Activated T-cell treated with anti-CD3 and anti-CD28 coated beads for 4 hours (primary cell): ENCODE measurements around the gene TET3.

Experiments used
- DNase-seq: peaks from one replicate; pipeline ENCODE4 v3.0.0-alpha.2; 2020

Gene TET3

DNA sequence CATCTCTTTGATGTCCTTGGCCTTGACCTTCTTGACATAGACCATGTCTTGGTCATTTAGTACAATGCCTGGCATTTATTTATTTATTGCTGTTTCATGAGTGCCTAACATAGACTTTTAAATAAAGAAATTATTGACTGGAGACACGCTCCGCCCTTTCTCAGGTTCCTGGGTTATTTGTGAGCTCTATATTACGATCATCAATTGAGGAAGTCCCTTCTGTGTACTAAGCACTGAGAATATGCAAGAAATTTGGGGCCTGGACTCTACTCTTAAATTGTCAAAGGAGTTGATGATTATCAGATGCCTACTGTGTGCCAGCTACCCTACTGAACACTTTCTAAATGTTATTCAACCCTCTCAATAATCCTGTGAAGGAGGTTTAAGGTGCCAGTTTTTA is 19.7 kb upstream of the TET3 start:
- DNase-seq = no peak

- DNase-seq = no peak
Observed at GRCh38 chr2:73968357-73968937, 16.3 kb upstream of the TET3 start.

DNA sequence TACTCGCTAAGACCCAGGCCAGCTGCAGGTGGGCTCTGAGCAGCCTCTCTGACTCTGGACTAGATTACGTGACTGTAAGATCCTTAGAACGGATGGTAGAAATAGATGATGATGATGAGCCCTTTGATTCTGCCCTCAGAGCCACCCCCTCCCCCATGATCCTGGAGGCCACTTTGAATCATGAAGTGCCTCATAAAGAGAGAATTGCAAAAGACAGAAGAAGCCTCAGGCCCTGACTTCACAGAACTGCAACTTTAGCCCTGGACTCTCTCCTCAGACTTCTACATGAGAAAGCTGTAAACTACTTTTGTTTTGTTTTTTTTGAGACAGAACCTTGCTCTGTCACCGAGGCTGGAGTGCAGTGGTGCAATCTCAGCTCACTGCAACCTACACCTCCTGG is 15.4 kb upstream of the TET3 start:
- DNase-seq = no peak

- DNase-seq = no peak
Observed at GRCh38 chr2:73970141-73970803, 14.4 kb upstream of the TET3 start.

GRCh38 chr2:73970850-73971471 is 13.7 kb upstream of the TET3 start:
- no peak for DNase-seq

DNA sequence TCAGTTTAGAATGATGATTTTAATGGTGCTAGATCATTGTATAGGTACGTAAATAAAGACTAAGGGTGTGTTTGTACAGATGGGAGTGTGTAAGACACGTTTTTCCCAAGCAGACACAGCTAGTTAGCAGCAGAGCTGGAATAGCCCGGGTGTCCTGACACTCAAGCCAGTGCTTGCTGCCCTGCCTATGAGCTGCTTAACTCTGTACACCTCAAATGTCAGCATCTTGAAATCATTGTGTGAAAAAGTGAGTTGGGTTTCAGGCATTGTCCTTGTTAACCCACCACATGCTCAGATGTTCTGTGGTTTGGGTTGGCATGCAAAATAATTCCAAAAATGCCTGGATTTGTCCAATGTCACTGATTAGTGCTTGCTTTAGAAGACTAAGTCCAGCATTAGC is 13.0 kb upstream of the TET3 start:
- no peak for DNase-seq

- no peak for DNase-seq
Observed at GRCh38 chr2:73972846-73973245, 11.9 kb upstream of the TET3 start.

GRCh38 chr2:73975731-73976130 is 9.0 kb upstream of the TET3 start:
- DNase-seq = no peak

- DNase-seq = no peak
Observed at GRCh38 chr2:73976803-73977202, 7.9 kb upstream of the TET3 start.

DNA sequence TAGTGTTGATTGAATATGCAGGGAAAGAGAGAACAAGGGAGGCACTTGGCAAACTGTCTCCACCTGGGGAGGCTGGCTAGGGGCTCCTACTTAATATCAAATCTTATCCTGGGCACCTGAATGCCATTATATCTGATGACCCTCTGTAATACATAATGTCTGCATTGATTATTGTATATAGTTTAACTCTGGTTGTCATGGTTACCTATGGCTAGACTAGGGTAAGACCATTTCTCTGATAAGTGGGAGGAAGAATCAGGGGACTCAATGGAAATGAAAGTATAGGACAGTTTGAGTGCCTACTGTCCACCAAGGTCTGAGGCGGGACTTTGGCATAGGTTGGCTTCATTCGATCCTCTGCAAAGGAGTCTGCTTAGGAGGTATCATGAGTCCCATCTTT is 7.2 kb upstream of the TET3 start:
- no peak for DNase-seq

DNA sequence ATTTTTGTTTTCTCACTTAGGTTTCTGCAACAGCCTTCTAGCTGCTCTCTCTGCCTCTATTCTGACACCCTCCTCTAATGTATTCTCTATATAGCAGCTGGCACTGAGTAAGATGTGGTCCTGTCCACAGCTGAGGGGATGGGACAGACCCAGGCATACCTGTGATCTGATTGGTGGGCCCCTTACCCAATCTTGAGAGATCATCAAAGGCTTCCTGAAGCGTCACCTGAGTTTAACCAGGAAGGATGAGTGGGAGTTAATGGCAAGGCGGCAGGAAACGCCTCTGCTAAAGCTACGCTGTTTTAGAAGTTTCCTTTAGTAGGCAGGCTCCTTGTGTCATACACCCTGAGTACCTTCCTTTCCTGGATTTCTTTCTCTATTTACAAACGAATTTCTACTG is 5.7 kb upstream of the TET3 start:
- peak; percentile 69 for DNase-seq

GRCh38 chr2:73979686-73980085 is 5.0 kb upstream of the TET3 start:
- no peak for DNase-seq

DNA sequence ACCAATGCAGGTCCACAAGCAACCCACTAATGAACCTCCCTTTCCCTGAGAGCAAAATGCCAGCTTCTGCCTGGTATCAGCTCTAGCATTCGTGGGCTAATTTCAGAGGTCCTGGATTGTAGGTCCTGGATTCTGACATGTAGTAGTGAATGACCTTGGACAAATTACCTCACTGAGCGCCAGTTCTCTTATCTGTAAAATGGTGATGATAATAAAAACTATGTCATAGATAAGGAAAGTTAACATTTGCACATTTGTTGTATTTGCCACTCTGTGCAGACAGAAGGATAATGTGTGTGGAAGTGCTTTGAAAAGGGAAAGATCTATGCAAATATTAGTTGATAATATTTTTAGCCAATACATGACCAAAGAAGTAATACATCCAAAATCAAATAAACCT is 4.1 kb upstream of the TET3 start:
- no peak for DNase-seq

- DNase-seq = no peak
Observed at GRCh38 chr2:73981081-73982001, 3.4 kb upstream of the TET3 start.

- DNase-seq = no peak
Observed at GRCh38 chr2:73982140-73982617, 2.5 kb upstream of the TET3 start.

DNA sequence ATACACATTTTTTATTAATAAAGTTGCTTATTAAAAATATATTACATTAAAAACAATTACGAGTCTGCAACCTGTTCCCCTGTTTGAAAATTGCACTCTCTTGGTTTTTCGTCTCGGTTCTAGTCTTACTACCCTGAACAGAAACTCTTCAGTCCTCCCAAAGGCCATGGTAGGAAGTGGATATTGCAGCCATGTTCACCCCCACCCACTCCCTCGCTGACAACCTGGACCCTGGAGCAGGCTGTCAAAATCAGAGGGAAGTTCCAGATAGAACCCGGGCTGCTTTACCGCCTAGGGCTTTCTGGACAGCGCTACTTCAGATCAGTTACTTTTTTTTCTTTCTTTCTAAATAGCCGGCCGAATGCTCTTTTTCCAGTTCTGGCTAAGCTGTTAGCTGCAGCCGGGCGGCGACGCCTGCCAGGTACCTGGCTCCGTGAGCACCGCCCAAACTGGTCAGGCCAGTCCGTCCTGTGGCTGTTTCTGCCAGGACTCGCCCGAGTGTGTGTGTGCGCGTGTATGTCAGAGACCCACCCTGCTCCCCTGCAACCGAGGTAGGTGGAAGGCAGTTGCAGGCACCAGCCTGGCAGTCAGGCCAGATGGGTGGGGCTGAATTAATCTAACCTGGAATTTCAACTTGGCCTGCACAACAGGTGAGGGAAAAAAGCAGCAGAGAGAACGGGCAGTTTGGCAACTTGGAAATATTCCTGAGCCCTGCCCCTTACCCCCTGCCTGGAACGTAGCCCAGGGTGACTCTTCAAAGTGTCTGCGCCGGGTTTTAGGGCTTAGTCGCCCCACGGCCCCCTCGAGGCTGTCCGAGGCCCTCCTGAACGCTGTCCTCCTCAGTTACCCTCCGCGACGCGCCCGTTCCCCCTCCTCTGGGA is 1.1 kb upstream of the TET3 start:
- DNase-seq = no peak

GRCh38 chr2:73984922-73985307 is 205 bp downstream of the TET3 start:
- no peak for DNase-seq

- DNase-seq = peak; percentile 63
Observed at GRCh38 chr2:73985308-73986084, 786 bp downstream of the TET3 start.

- DNase-seq = no peak
Observed at GRCh38 chr2:73986085-73986681, 1.5 kb downstream of the TET3 start.

GRCh38 chr2:73987109-73987947 is 2.6 kb downstream of the TET3 start:
- no peak for DNase-seq
